Bronchial epithelial cell (primary cell): Measurements from ENCODE around the gene ULK4. TPM values are rescaled to one million over a fixed set of nuclear protein-coding genes. Genes with fewer than 3 reads are reported as not detected.

ENCODE experiments used
- DNase-seq: peaks from one replicate; pipeline ENCODE4 v3.0.0-alpha.2; 2010; ENCODE audit warnings: low read depth
- FAIRE-seq: peaks from 2 replicates; lab custom pipeline; 2011; peaks lifted over from hg19 to GRCh38; lab: Jason Lieb, UNC
- H3K27me3 ChIP-seq: 2 replicates; pipeline ENCODE4 v1.5.1; 2011; ENCODE audit warnings: low read length; ENCODE audit not compliant: control insufficient read depth, insufficient read depth
- H3K36me3 ChIP-seq: 2 replicates; pipeline ENCODE4 v1.5.1; 2011; ENCODE audit warnings: low read length; ENCODE audit not compliant: control insufficient read depth, insufficient read depth
- H3K4me3 ChIP-seq: 2 replicates; pipeline ENCODE4 v1.5.1; 2011; ENCODE audit warnings: mild to moderate bottlenecking, low read depth, low read length, control low read depth
- CTCF ChIP-seq: IDR thresholded peaks from 2 replicates; pipeline ENCODE4 v1.5.1; 2011; ENCODE audit warnings: mild to moderate bottlenecking, moderate library complexity, low read length, control low read depth, inconsistent platforms; ENCODE audit not compliant: insufficient read depth, severe bottlenecking
- total RNA-seq: library from RNA; depleted of rRNA; stranded (reverse); fragments of >200 nt; gene quantifications from 2 replicates; pipeline ENCODE4 v1.2.1, GENCODE V29; 2014

ULK4 gene
- total RNA-seq, 1 donor from 2014 or later: 3.9 TPM

- peak; percentile 12 for DNase-seq
- H3K36me3 ChIP-seq: no peaks in the 10 kb centered on the region
- H3K27me3 ChIP-seq: no peaks in the 10 kb centered on the region
- FAIRE-seq: no peak
- no peak for TF ChIP-seq CTCF
- no peak overlapping the region for H3K4me3 ChIP-seq
Measured at GRCh38 chr3:41974223-41974622, 12.3 kb upstream of the ULK4 start.

GRCh38 chr3:41972802-41973201 lies 10.9 kb upstream of the ULK4 start:
- TF ChIP-seq CTCF: no peak
- FAIRE-seq (no peak), DNase-seq (no peak)
- H3K27me3 ChIP-seq: no peaks in the 10 kb centered on the region
- H3K4me3 ChIP-seq: no peak overlapping the region
- H3K36me3 ChIP-seq: no peaks in the 10 kb centered on the region

- FAIRE-seq (no peak), DNase-seq (no peak)
- no peak overlapping the region for H3K4me3 ChIP-seq
- no peak for TF ChIP-seq CTCF
- no peaks in the 10 kb centered on the region for H3K27me3 ChIP-seq
- no peaks in the 10 kb centered on the region for H3K36me3 ChIP-seq
Measured at GRCh38 chr3:41966206-41966605, 4.3 kb upstream of the ULK4 start.

- TF ChIP-seq CTCF: no peak
- H3K36me3 ChIP-seq: no peaks in the 10 kb centered on the region
- H3K4me3 ChIP-seq: no peak overlapping the region
- no peak for FAIRE-seq
- no peak for DNase-seq
- no peaks in the 10 kb centered on the region for H3K27me3 ChIP-seq
Measured at GRCh38 chr3:41963823-41964222, 1.9 kb upstream of the ULK4 start.

- no peaks in the 10 kb centered on the region for H3K36me3 ChIP-seq
- DNase-seq: peak; percentile 47
- no peaks in the 10 kb centered on the region for H3K27me3 ChIP-seq
- no peak for FAIRE-seq
- H3K4me3 ChIP-seq: peak overlapping the region; percentile 68
- no peak for TF ChIP-seq CTCF
Measured at GRCh38 chr3:41960826-41961750, 815 bp downstream of the ULK4 start.
